Endodermal cell (in vitro differentiated cells): ENCODE data around the gene PADI2. TPM values are rescaled to one million over a fixed set of nuclear protein-coding genes. Genes with fewer than 3 reads are reported as not detected.

Experiments used
- DNase-seq: peaks from one replicate; pipeline ENCODE4 v3.0.0-alpha.2; 2017
- H3K27ac ChIP-seq: 2 replicates; pipeline ENCODE4 v1.5.1; 2013; ENCODE audit warnings: mild to moderate bottlenecking, low read depth, low read length, moderate library complexity
- H3K27me3 ChIP-seq: 2 replicates; pipeline ENCODE4 v1.6.1; 2013; ENCODE audit warnings: mild to moderate bottlenecking, low read length, moderate library complexity; ENCODE audit not compliant: insufficient read depth, control insufficient read depth, poor library complexity, severe bottlenecking
- H3K36me3 ChIP-seq: 2 replicates; pipeline ENCODE4 v1.7.0; 2013; ENCODE audit warnings: mild to moderate bottlenecking, low read length, moderate library complexity; ENCODE audit not compliant: control insufficient read depth, insufficient read depth
- H3K4me1 ChIP-seq: one replicate; pipeline ENCODE4 v1.7.0; 2013; ENCODE audit warnings: low read length; ENCODE audit not compliant: control insufficient read depth, insufficient read depth
- H3K4me3 ChIP-seq: 2 replicates; pipeline ENCODE4 v1.5.1; 2013; ENCODE audit warnings: mild to moderate bottlenecking, low read length, moderate library complexity
- H3K9ac ChIP-seq: 2 replicates; pipeline ENCODE4 v1.6.1; 2013; ENCODE audit warnings: mild to moderate bottlenecking, low read length, moderate library complexity; ENCODE audit not compliant: poor library complexity, severe bottlenecking; ENCODE audit errors: extremely low read depth
- H3K9me3 ChIP-seq: 2 replicates; pipeline ENCODE4 v1.6.1; 2013; ENCODE audit warnings: mild to moderate bottlenecking, low read length, moderate library complexity; ENCODE audit not compliant: control insufficient read depth
- H3K27ac Mint-ChIP-seq: 2 replicates; pipeline ENCODE4 v1.8.0; 2020; ENCODE audit warnings: mixed read lengths
- H3K27me3 Mint-ChIP-seq: 2 replicates; pipeline ENCODE4 v1.8.0; 2021; ENCODE audit warnings: mild to moderate bottlenecking, mixed read lengths; ENCODE audit not compliant: insufficient read depth
- H3K36me3 Mint-ChIP-seq: 2 replicates; pipeline ENCODE4 v1.8.0; 2020; ENCODE audit warnings: low read depth, mixed read lengths
- H3K4me1 Mint-ChIP-seq: 2 replicates; pipeline ENCODE4 v1.8.0; 2020; ENCODE audit warnings: mixed read lengths
- H3K4me3 Mint-ChIP-seq: 2 replicates; pipeline ENCODE4 v1.8.0; 2020; ENCODE audit warnings: mild to moderate bottlenecking, moderate library complexity, mixed read lengths
- H3K9me3 Mint-ChIP-seq: 2 replicates; pipeline ENCODE4 v1.8.0; 2020; ENCODE audit warnings: mild to moderate bottlenecking, mixed read lengths
- WGBS, 2 experiments: methylation state at CpG; one replicate each; pipeline versions ENCODE4 v1.1.5 to v1.1.7; 2013; ENCODE audit warnings: missing lambda C conversion rate in 2 of 2, mixed read lengths in 1 of 2; ENCODE audit not compliant: insufficient coverage in 1 of 2, insufficient read length in 1 of 2; 5-methylcytosine and 5-hydroxymethylcytosine counted together
- total RNA-seq, 2 donors: library from RNA; stranded (reverse); fragmentation: NEBNext Ultra II Directional in 1 of 2; extraction: Animal tissue kit (Norgen Biotek cat#: 25700) in 1 of 2; gene quantifications; 2 replicates in 1 of 2; 3 replicates in 1 of 2; pipeline ENCODE4 v1.2.1, GENCODE V29; 2021
- TF ChIP-seq, protein P1 (sequence below): fragments of 200-600 bp; sonication (generic); conservative IDR thresholded peaks from 2 replicates; pipeline ENCODE4 v1.5.0; 2021; ENCODE audit warnings: antibody characterized with exemption, mild to moderate bottlenecking

Gene PADI2
- total RNA-seq, 2 donors from 2014 or later: 2.0 to 2.7 TPM

DNA sequence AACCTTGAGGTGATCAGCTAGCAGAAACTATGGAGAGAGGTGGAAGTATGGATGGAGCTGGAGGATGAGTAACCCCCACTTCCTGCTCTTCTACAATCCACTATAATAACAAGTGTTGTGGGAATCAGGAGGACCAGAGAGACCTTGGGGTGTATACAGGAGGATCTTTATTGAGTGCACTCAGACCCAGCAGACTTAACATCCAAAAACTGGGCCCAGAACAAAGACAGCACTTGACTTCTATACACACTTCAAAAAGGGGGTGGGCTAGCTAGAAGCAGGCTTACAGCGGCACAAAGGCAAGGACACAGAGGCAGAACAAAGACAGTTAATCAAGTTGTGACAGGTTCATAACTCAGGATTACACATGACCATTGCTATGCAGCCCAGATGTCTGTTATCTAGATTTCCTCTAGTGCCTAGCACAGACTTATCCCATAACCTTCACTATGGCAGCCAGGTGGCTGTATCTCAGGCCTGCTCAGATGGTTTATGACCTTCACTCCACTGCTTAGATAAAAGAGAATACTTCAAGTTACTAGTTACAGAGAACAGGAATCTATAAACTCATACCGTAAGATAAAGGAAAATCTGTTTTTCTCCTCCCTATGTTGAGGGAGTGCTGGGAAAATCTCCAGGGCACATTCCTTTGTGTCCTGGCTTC lies 36.1 kb upstream of the PADI2 start:
- Histone ChIP-seq H3K9me3 (peaks cover 25% of the 10 kb centered on the region), H3K4me1 (no peaks in the 10 kb centered on the region), H3K4me3 (no peak overlapping the region), H3K27ac (no peak overlapping the region), H3K36me3 (no peaks in the 10 kb centered on the region), H3K27me3 (no peaks in the 10 kb centered on the region), H3K9ac (no peak overlapping the region)
- Mint-ChIP-seq H3K9me3 (peaks cover 72% of the 10 kb centered on the region), H3K27ac (no peak overlapping the region), H3K27me3 (peaks cover 12% of the 10 kb centered on the region), H3K36me3 (no peaks in the 10 kb centered on the region), H3K4me3 (no peak overlapping the region), H3K4me1 (peaks cover 3% of the 10 kb centered on the region)
- no peak for DNase-seq
- 50% methylated on average over 2 of the region's 2 CpGs for WGBS, 2 experiments
- TF ChIP-seq, protein P1, sequence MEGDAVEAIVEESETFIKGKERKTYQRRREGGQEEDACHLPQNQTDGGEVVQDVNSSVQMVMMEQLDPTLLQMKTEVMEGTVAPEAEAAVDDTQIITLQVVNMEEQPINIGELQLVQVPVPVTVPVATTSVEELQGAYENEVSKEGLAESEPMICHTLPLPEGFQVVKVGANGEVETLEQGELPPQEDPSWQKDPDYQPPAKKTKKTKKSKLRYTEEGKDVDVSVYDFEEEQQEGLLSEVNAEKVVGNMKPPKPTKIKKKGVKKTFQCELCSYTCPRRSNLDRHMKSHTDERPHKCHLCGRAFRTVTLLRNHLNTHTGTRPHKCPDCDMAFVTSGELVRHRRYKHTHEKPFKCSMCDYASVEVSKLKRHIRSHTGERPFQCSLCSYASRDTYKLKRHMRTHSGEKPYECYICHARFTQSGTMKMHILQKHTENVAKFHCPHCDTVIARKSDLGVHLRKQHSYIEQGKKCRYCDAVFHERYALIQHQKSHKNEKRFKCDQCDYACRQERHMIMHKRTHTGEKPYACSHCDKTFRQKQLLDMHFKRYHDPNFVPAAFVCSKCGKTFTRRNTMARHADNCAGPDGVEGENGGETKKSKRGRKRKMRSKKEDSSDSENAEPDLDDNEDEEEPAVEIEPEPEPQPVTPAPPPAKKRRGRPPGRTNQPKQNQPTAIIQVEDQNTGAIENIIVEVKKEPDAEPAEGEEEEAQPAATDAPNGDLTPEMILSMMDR: no peak

DNA sequence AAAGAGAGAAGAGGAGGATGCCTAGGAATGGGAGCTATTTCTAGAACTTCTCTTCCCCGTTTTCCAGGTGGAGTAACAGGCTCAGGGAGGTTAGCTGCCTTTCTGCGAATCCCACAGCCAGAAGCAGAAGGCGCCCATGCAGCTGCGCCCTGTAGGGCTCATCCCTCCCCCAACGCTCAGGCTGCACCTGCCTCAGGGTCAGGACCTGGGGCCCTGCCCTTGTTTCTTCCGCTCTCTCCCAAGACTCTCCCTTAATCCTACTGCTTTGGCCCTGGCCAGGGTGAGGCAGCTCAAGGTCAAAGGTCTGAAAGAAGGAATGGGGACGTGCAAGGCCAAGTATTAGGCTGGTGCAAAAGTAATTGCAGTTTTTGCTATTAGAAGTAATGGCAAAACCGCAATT lies 30.5 kb upstream of the PADI2 start:
- TF ChIP-seq, protein P1: no peak
- Mint-ChIP-seq H3K36me3 (no peaks in the 10 kb centered on the region), H3K27ac (no peak overlapping the region), H3K4me3 (no peak overlapping the region), H3K4me1 (no peaks in the 10 kb centered on the region), H3K9me3 (peaks cover 33% of the 10 kb centered on the region), H3K27me3 (peaks cover 11% of the 10 kb centered on the region)
- no peaks in the 10 kb centered on the region for H3K4me1 ChIP-seq
- H3K9me3 ChIP-seq: peaks cover 3% of the 10 kb centered on the region
- H3K9ac ChIP-seq: no peak overlapping the region
- no peak overlapping the region for H3K4me3 ChIP-seq
- DNase-seq: no peak
- WGBS, 2 experiments: 87 to 90% methylated on average over 6 to 8 of the region's 8 CpGs
- H3K36me3 ChIP-seq: no peaks in the 10 kb centered on the region
- H3K27ac ChIP-seq: no peak overlapping the region
- H3K27me3 ChIP-seq: no peaks in the 10 kb centered on the region

DNA sequence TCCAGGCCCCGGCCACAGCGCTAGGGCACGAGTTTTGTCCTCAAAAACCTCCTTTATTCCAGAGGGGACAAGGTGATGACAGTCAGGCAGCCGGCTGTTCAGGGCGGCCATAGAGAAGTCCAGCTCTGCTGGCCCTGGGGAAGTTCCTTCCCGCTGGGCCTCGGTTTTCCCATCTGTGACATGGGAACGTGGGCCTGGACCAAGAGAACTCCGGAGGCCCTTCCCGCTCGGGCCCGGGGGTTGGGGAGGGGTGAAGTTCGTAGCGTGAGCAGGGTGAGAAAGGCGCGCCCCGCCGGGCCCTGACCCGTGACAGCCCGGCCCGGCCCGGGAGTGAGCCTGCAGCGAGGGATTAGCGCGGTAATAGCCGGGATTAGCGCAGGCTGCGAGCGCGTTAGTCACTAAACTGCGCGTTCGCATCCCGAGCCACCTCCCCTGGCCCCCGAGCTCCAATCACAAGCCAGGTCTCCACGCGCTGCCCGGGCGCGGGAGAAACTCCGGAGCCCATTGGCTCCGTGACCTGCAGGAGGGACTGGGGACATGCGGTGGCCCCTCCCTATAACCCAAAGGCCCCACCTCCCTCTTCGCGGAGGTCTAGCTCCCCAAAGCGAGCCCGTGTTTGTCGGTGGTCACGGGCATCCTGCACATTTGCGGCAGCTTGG lies 29.8 kb upstream of the PADI2 start:
- no peaks in the 10 kb centered on the region for H3K36me3 ChIP-seq
- no peaks in the 10 kb centered on the region for H3K36me3 Mint-ChIP-seq
- no peak overlapping the region for H3K9ac ChIP-seq
- H3K27ac Mint-ChIP-seq: no peak overlapping the region
- DNase-seq: no peak
- H3K9me3 ChIP-seq: no peaks in the 10 kb centered on the region
- H3K4me3 ChIP-seq: no peak overlapping the region
- peaks cover 26% of the 10 kb centered on the region for H3K9me3 Mint-ChIP-seq
- TF ChIP-seq, protein P1: no peak
- 95 to 97% methylated on average over 29 to 50 of the region's 50 CpGs for WGBS, 2 experiments
- no peaks in the 10 kb centered on the region for H3K4me1 Mint-ChIP-seq
- no peak overlapping the region for H3K27ac ChIP-seq
- H3K27me3 Mint-ChIP-seq: peaks cover 4% of the 10 kb centered on the region
- H3K4me3 Mint-ChIP-seq: no peak overlapping the region
- H3K4me1 ChIP-seq: no peaks in the 10 kb centered on the region
- no peaks in the 10 kb centered on the region for H3K27me3 ChIP-seq
